HEK293 (cell line): ENCODE measurements around the gene METTL2B.

Experiments used
- CTCF ChIA-PET: fragments of 350-600 bp; formaldehyde crosslinking; extraction: SDS; loops from one replicate; lab custom pipeline; 2021; ENCODE audit warnings: antibody characterized with exemption; lab: Yijun Ruan, JAX
- POLR2A ChIA-PET: fragments of 300-600 bp; formaldehyde crosslinking; extraction: SDS; loops from one replicate; lab custom pipeline; 2020; ENCODE audit warnings: antibody characterized with exemption, inconsistent platforms; lab: Yijun Ruan, JAX
- H3K27ac ChIP-seq: fragments of 200-500 bp; sonication (Bioruptor generic); 2 replicates; pipeline ENCODE4 v1.5.1; 2014; ENCODE audit warnings: low read depth, low read length, control low read depth, inconsistent platforms; ENCODE audit errors: extremely low read depth
- H3K36me3 ChIP-seq, 2 experiments: fragments of 200-500 bp in 1 of 2; sonication (Bioruptor generic) in 1 of 2; 1 replicate in 1 of 2; 2 replicates in 1 of 2; pipeline ENCODE4 v1.5.1; 2014 to 2017; ENCODE audit warnings: inconsistent platforms in 2 of 2, low read length in 2 of 2; ENCODE audit not compliant: control insufficient read depth in 2 of 2, insufficient read depth in 1 of 2
- H3K4me1 ChIP-seq: fragments of 200-500 bp; sonication (Bioruptor generic); 2 replicates; pipeline ENCODE4 v1.5.1; 2014; ENCODE audit warnings: mild to moderate bottlenecking, low read length, inconsistent platforms; ENCODE audit not compliant: control insufficient read depth, insufficient read depth
- H3K4me3 ChIP-seq: 2 replicates; pipeline ENCODE4 v1.5.1; 2011; ENCODE audit warnings: low read depth, mild to moderate bottlenecking, control low read depth, low read length, moderate library complexity
- H3K9me3 ChIP-seq: fragments of 200-500 bp; sonication (Bioruptor generic); 2 replicates; pipeline ENCODE4 v1.5.1; 2014; ENCODE audit warnings: low read depth, low read length, inconsistent platforms; ENCODE audit not compliant: control insufficient read depth, insufficient read depth
- EGR2 ChIP-seq: fragments of 450-650 bp; formaldehyde crosslinking; IDR thresholded peaks from 2 replicates; pipeline ENCODE4 v1.5.1; 2016; ENCODE audit warnings: low read depth, missing biosample characterization, missing genetic modification characterization
- KLF7 ChIP-seq: fragments of 450-650 bp; formaldehyde crosslinking; IDR thresholded peaks from 2 replicates; pipeline ENCODE4 v1.5.1; 2016; ENCODE audit warnings: missing biosample characterization, missing genetic modification characterization, borderline replicate concordance
- OSR2 ChIP-seq: fragments of 450-650 bp; formaldehyde crosslinking; IDR thresholded peaks from 2 replicates; pipeline ENCODE4 v1.5.1; 2016; ENCODE audit warnings: missing biosample characterization, missing genetic modification characterization
- OVOL3 ChIP-seq: fragments of 450-650 bp; formaldehyde crosslinking; IDR thresholded peaks from 2 replicates; pipeline ENCODE4 v1.5.1; 2016; ENCODE audit warnings: missing biosample characterization, missing genetic modification characterization
- YY2 ChIP-seq: fragments of 450-650 bp; formaldehyde crosslinking; IDR thresholded peaks from 2 replicates; pipeline ENCODE4 v1.5.1; 2016; ENCODE audit warnings: missing biosample characterization, missing genetic modification characterization
- ZFHX2 ChIP-seq: fragments of 450-650 bp; formaldehyde crosslinking; conservative IDR thresholded peaks from 2 replicates; pipeline ENCODE4 v1.5.1; 2016; ENCODE audit warnings: missing biosample characterization, missing genetic modification characterization
- ZIC2 ChIP-seq: fragments of 450-650 bp; formaldehyde crosslinking; IDR thresholded peaks from 2 replicates; pipeline ENCODE4 v1.5.1; 2016; ENCODE audit warnings: missing biosample characterization, missing genetic modification characterization
- ZNF112 ChIP-seq: fragments of 450-650 bp; formaldehyde crosslinking; IDR thresholded peaks from 2 replicates; pipeline ENCODE4 v1.5.0; 2017; ENCODE audit warnings: missing biosample characterization, missing genetic modification characterization
- ZNF146 ChIP-seq: fragments of 450-650 bp; formaldehyde crosslinking; IDR thresholded peaks from 2 replicates; pipeline ENCODE4 v1.5.1; 2016; ENCODE audit warnings: missing biosample characterization, missing genetic modification characterization
- ZNF174 ChIP-seq: fragments of 450-650 bp; formaldehyde crosslinking; IDR thresholded peaks from 2 replicates; pipeline ENCODE4 v1.5.0; 2017; ENCODE audit warnings: missing biosample characterization, mild to moderate bottlenecking, missing genetic modification characterization
- ZNF19 ChIP-seq: fragments of 450-650 bp; formaldehyde crosslinking; IDR thresholded peaks from 2 replicates; pipeline ENCODE4; 2016; ENCODE audit warnings: missing biosample characterization, missing genetic modification characterization, low read depth
- ZNF202 ChIP-seq: fragments of 450-650 bp; formaldehyde crosslinking; IDR thresholded peaks from 2 replicates; pipeline ENCODE4 v1.5.1; 2016; ENCODE audit warnings: missing biosample characterization, missing genetic modification characterization, borderline replicate concordance
- ZNF335 ChIP-seq: fragments of 450-650 bp; formaldehyde crosslinking; conservative IDR thresholded peaks from 2 replicates; pipeline ENCODE4 v1.5.1; 2016; ENCODE audit warnings: missing biosample characterization, missing genetic modification characterization
- ZNF350 ChIP-seq: fragments of 450-650 bp; formaldehyde crosslinking; IDR thresholded peaks from 2 replicates; pipeline ENCODE4 v1.5.0; 2017; ENCODE audit warnings: missing biosample characterization, mild to moderate bottlenecking, missing genetic modification characterization
- ZNF404 ChIP-seq: fragments of 450-650 bp; formaldehyde crosslinking; IDR thresholded peaks from 2 replicates; pipeline ENCODE4 v1.5.1; 2017; ENCODE audit warnings: missing biosample characterization, missing genetic modification characterization
- ZNF530 ChIP-seq: fragments of 450-650 bp; formaldehyde crosslinking; IDR thresholded peaks from 2 replicates; pipeline ENCODE4 v1.5.1; 2016; ENCODE audit warnings: low read depth, missing biosample characterization, missing genetic modification characterization
- ZNF548 ChIP-seq: fragments of 450-650 bp; formaldehyde crosslinking; IDR thresholded peaks from 2 replicates; pipeline ENCODE4 v1.5.1; 2016; ENCODE audit warnings: missing biosample characterization, missing genetic modification characterization
- ZNF571 ChIP-seq: fragments of 450-650 bp; formaldehyde crosslinking; IDR thresholded peaks from 2 replicates; pipeline ENCODE4 v1.5.0; 2017; ENCODE audit warnings: missing biosample characterization, missing genetic modification characterization
- ZNF610 ChIP-seq: fragments of 450-650 bp; formaldehyde crosslinking; IDR thresholded peaks from 2 replicates; pipeline ENCODE4 v1.5.1; 2016; ENCODE audit warnings: missing biosample characterization, missing genetic modification characterization, borderline replicate concordance
- ZNF623 ChIP-seq: fragments of 450-650 bp; formaldehyde crosslinking; IDR thresholded peaks from 2 replicates; pipeline ENCODE4 v1.5.1; 2016; ENCODE audit warnings: missing biosample characterization, missing genetic modification characterization
- ZNF777 ChIP-seq: fragments of 450-650 bp; formaldehyde crosslinking; IDR thresholded peaks from 2 replicates; pipeline ENCODE4 v1.5.1; 2017; ENCODE audit warnings: missing biosample characterization, missing genetic modification characterization, borderline replicate concordance
- ZNF785 ChIP-seq: fragments of 450-650 bp; formaldehyde crosslinking; IDR thresholded peaks from 2 replicates; pipeline ENCODE4 v1.5.1; 2016; ENCODE audit warnings: missing biosample characterization, missing genetic modification characterization
- ZNF843 ChIP-seq: fragments of 450-650 bp; formaldehyde crosslinking; IDR thresholded peaks from 2 replicates; pipeline ENCODE4 v1.5.1; 2016; ENCODE audit warnings: missing biosample characterization, missing genetic modification characterization
- ZSCAN30 ChIP-seq: fragments of 450-650 bp; IDR thresholded peaks from 2 replicates; pipeline ENCODE4 v1.5.1; 2018; ENCODE audit warnings: missing biosample characterization, mild to moderate bottlenecking, missing genetic modification characterization, moderate library complexity
- TF ChIP-seq, protein P1 (sequence below): fragments of 450-650 bp; formaldehyde crosslinking; IDR thresholded peaks from 2 replicates; pipeline ENCODE4 v1.5.1; 2016; ENCODE audit warnings: missing biosample characterization, missing genetic modification characterization
- TF ChIP-seq, protein P2 (sequence below): fragments of 450-650 bp; formaldehyde crosslinking; IDR thresholded peaks from 2 replicates; pipeline ENCODE4 v1.5.1; 2016; ENCODE audit warnings: missing biosample characterization, missing genetic modification characterization
- TF ChIP-seq, protein P3 (sequence below): fragments of 450-650 bp; formaldehyde crosslinking; IDR thresholded peaks from 2 replicates; pipeline ENCODE4 v1.5.1; 2017; ENCODE audit warnings: missing biosample characterization, missing genetic modification characterization
- TF ChIP-seq, protein P4 (sequence below): sonication (generic); formaldehyde crosslinking; IDR thresholded peaks from 2 replicates; pipeline ENCODE4 v1.8.1; 2022; ENCODE audit warnings: mild to moderate bottlenecking, moderate library complexity, missing genetic modification reagents

METTL2B gene

DNA sequence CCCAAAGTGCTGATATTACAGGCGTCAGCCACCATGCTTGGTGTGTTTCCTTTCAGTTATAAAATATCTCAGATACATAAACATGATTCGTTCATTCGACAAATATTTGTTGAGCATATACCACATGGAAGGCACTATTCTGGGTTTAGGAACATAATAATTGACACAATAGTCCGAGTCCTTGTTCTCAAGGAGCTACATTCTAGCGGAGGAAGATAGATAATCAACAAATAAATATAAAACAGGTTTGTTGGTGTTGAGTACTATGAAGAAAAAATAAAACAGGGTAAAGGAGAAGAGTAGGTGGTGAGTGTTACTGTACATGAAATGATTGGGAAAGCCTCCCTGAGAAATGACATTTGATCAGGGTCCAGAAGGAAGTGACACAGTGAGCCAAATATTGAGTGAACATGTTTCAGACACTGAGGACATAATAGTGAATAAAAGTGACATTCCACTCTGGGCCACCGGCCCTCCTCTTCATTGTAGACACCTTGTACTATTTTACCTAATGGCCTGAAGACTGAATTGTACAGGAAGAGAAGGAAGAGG lies 27.7 kb upstream of the METTL2B start:
- H3K36me3 ChIP-seq, result no peaks in the 10 kb centered on the region
- POLR2A ChIA-PET, result no interaction called here
- no peak overlapping the region for H3K4me3 ChIP-seq
- CTCF ChIA-PET, result interaction anchor here (0.6 to 2.3 kb wide), 4 partner anchors 11 to 127 kb away, joined by 3 to 18 read pairs (median 8); no protein-coding TSS in a partner anchor
- no peaks in the 10 kb centered on the region for H3K9me3 ChIP-seq
- H3K4me1 ChIP-seq, result peaks cover 3% of the 10 kb centered on the region; the same call in 1 of the 2 replicates
- no peak overlapping the region for H3K27ac ChIP-seq
- TF ChIP-seq ZNF146 (tag by site-specific recombination), result no peak
- TF ChIP-seq ZNF202 (tag by site-specific recombination), result no peak
- TF ChIP-seq ZNF623, result no peak
- TF ChIP-seq ZNF530, result no peak
- no peak for TF ChIP-seq ZNF19
- no peak for TF ChIP-seq YY2 (tag by site-specific recombination)
- no peak for TF ChIP-seq KLF7
- TF ChIP-seq ZSCAN30 (tag by site-specific recombination), result no peak
- TF ChIP-seq, protein P1, sequence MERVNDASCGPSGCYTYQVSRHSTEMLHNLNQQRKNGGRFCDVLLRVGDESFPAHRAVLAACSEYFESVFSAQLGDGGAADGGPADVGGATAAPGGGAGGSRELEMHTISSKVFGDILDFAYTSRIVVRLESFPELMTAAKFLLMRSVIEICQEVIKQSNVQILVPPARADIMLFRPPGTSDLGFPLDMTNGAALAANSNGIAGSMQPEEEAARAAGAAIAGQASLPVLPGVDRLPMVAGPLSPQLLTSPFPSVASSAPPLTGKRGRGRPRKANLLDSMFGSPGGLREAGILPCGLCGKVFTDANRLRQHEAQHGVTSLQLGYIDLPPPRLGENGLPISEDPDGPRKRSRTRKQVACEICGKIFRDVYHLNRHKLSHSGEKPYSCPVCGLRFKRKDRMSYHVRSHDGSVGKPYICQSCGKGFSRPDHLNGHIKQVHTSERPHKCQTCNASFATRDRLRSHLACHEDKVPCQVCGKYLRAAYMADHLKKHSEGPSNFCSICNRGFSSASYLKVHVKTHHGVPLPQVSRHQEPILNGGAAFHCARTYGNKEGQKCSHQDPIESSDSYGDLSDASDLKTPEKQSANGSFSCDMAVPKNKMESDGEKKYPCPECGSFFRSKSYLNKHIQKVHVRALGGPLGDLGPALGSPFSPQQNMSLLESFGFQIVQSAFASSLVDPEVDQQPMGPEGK (tag by site-specific recombination), result no peak
- TF ChIP-seq, protein P2, sequence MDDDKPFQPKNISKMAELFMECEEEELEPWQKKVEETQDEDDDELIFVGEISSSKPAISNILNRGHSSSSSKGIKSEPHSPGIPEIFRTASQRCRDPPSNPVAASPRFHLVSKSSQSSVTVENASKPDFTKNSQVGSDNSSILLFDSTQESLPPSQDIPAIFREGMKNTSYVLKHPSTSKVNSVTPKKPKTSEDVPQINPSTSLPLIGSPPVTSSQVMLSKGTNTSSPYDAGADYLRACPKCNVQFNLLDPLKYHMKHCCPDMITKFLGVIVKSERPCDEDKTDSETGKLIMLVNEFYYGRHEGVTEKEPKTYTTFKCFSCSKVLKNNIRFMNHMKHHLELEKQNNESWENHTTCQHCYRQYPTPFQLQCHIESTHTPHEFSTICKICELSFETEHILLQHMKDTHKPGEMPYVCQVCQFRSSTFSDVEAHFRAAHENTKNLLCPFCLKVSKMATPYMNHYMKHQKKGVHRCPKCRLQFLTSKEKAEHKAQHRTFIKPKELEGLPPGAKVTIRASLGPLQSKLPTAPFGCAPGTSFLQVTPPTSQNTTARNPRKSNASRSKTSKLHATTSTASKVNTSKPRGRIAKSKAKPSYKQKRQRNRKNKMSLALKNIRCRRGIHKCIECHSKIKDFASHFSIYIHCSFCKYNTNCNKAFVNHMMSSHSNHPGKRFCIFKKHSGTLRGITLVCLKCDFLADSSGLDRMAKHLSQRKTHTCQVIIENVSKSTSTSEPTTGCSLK, result no peak
- no peak for TF ChIP-seq OSR2 (tag by site-specific recombination)
- TF ChIP-seq, protein P3, sequence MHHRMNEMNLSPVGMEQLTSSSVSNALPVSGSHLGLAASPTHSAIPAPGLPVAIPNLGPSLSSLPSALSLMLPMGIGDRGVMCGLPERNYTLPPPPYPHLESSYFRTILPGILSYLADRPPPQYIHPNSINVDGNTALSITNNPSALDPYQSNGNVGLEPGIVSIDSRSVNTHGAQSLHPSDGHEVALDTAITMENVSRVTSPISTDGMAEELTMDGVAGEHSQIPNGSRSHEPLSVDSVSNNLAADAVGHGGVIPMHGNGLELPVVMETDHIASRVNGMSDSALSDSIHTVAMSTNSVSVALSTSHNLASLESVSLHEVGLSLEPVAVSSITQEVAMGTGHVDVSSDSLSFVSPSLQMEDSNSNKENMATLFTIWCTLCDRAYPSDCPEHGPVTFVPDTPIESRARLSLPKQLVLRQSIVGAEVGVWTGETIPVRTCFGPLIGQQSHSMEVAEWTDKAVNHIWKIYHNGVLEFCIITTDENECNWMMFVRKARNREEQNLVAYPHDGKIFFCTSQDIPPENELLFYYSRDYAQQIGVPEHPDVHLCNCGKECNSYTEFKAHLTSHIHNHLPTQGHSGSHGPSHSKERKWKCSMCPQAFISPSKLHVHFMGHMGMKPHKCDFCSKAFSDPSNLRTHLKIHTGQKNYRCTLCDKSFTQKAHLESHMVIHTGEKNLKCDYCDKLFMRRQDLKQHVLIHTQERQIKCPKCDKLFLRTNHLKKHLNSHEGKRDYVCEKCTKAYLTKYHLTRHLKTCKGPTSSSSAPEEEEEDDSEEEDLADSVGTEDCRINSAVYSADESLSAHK, result no peak
- no peak for TF ChIP-seq ZNF843
- TF ChIP-seq ZIC2 (tag by site-specific recombination), result no peak
- no peak for TF ChIP-seq OVOL3 (tag by site-specific recombination)
- no peak for TF ChIP-seq ZNF777 (tag by site-specific recombination)
- no peak for TF ChIP-seq ZNF350 (tag by site-specific recombination)
- no peak for TF ChIP-seq ZNF335 (tag by site-specific recombination)
- no peak for TF ChIP-seq ZNF112 (tag by site-specific recombination)
- TF ChIP-seq, all 188 proteins: peak for 0

DNA sequence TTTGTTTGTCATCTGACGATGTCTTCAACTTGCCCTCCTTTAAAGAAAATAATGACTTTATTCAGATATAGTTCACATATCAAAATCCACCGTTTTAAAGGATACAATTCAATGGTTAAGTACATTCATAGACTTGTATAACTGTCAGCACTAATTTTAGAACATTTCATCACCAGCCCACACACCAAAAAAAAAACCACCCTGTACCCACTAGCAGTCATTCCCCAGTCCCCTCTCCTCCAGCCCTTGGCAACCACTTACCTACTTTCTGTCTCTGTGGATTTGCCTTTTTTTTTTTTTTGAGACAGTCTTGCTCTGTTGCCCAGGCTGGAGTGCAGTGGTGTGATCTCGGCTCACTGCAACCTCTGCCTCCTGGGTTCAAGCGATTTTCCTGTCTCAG lies 26.1 kb upstream of the METTL2B start:
- ChIA-PET POLR2A (no interaction called here), CTCF (no interaction called here)
- Histone ChIP-seq H3K4me3 (no peak overlapping the region), H3K9me3 (no peaks in the 10 kb centered on the region), H3K4me1 (peaks cover 10% of the 10 kb centered on the region; the same call in 1 of the 2 replicates), H3K36me3 (no peaks in the 10 kb centered on the region), H3K27ac (no peak overlapping the region)
- no peak for TF ChIP-seq ZNF610 (tag by site-specific recombination)
- peak; percentile 63 for TF ChIP-seq EGR2 (tag by site-specific recombination)
- no peak for TF ChIP-seq ZNF785 (tag by site-specific recombination)
- no peak for TF ChIP-seq ZNF404 (tag by site-specific recombination)
- TF ChIP-seq, protein P3, result no peak
- TF ChIP-seq ZFHX2 (tag by site-specific recombination), result peak; percentile 63
- no peak for TF ChIP-seq ZNF174 (tag by site-specific recombination)
- TF ChIP-seq ZNF548 (tag by site-specific recombination), result no peak
- TF ChIP-seq ZNF571, result no peak
- TF ChIP-seq, protein P4, sequence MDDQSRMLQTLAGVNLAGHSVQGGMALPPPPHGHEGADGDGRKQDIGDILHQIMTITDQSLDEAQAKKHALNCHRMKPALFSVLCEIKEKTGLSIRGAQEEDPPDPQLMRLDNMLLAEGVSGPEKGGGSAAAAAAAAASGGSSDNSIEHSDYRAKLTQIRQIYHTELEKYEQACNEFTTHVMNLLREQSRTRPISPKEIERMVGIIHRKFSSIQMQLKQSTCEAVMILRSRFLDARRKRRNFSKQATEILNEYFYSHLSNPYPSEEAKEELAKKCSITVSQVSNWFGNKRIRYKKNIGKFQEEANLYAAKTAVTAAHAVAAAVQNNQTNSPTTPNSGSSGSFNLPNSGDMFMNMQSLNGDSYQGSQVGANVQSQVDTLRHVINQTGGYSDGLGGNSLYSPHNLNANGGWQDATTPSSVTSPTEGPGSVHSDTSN (CRISPR knock-in tag), result no peak
